OCI-LY1 (cell line): Measurements from ENCODE around the gene MEMO1.

Experiments
- H2AFZ ChIP-seq: fragments of 200-600 bp; sonication (generic), shearing (Covaris generic); 2 replicates; pipeline ENCODE4 v1.6.0; 2014; ENCODE audit warnings: antibody characterized with exemption, mild to moderate bottlenecking, low read length
- H3F3A ChIP-seq: fragments of 200-600 bp; sonication (generic), shearing (Covaris generic); 2 replicates; pipeline ENCODE4 v1.6.0; 2014; ENCODE audit warnings: mild to moderate bottlenecking, antibody characterized with exemption, low read length, moderate library complexity; ENCODE audit not compliant: insufficient read depth
- H3K27ac ChIP-seq: fragments of 200-600 bp; sonication (generic); 2 replicates; pipeline ENCODE4 v1.5.1; 2014; ENCODE audit warnings: low read length, mixed run types, mild to moderate bottlenecking, low read depth; ENCODE audit not compliant: poor library complexity, severe bottlenecking
- H3K27me3 ChIP-seq: fragments of 200-600 bp; sonication (generic); 2 replicates; pipeline ENCODE4 v1.6.0; 2014; ENCODE audit warnings: antibody characterized with exemption, mild to moderate bottlenecking, low read length, moderate library complexity; ENCODE audit not compliant: insufficient read depth
- H3K36me3 ChIP-seq: fragments of 200-600 bp; sonication (generic); 2 replicates; pipeline ENCODE4 v1.6.1; 2014; ENCODE audit warnings: mild to moderate bottlenecking, antibody characterized with exemption, low read length, moderate library complexity, mixed read lengths; ENCODE audit not compliant: insufficient read depth
- H3K4me1 ChIP-seq: fragments of 200-600 bp; sonication (generic); 2 replicates; pipeline ENCODE4 v1.5.1; 2014; ENCODE audit warnings: mild to moderate bottlenecking, low read length, moderate library complexity; ENCODE audit not compliant: insufficient read depth, severe bottlenecking
- H3K4me2 ChIP-seq: fragments of 200-600 bp; sonication (generic), shearing (Covaris generic); 2 replicates; pipeline ENCODE4 v1.6.1; 2014; ENCODE audit warnings: low read length
- H3K4me3 ChIP-seq: fragments of 200-600 bp; sonication (generic); 2 replicates; pipeline ENCODE4 v1.5.1; 2014; ENCODE audit warnings: low read length, low read depth, mild to moderate bottlenecking, mixed read lengths; ENCODE audit not compliant: poor library complexity, severe bottlenecking
- H3K79me2 ChIP-seq: fragments of 200-600 bp; shearing (Covaris generic); 2 replicates; pipeline ENCODE4 v1.6.1; 2016; ENCODE audit warnings: mixed run types, low read length, mixed read lengths; ENCODE audit not compliant: insufficient read depth
- H3K9ac ChIP-seq: fragments of 200-600 bp; sonication (generic), shearing (Covaris generic); 2 replicates; pipeline ENCODE4 v1.6.1; 2014; ENCODE audit warnings: mild to moderate bottlenecking, low read length, mixed read lengths
- H3K9me2 ChIP-seq: fragments of 200-600 bp; sonication (generic), shearing (Covaris generic); 2 replicates; pipeline ENCODE4 v1.6.1; 2014; ENCODE audit warnings: low read depth, mild to moderate bottlenecking, low read length, mixed read lengths
- H3K9me3 ChIP-seq: fragments of 200-600 bp; shearing (Covaris generic); 2 replicates; pipeline ENCODE4 v1.6.1; 2014; ENCODE audit warnings: low read length, mixed read lengths
- H4K20me1 ChIP-seq: fragments of 200-600 bp; sonication (generic), shearing (Covaris generic); 2 replicates; pipeline ENCODE4 v1.6.0; 2016; ENCODE audit warnings: mild to moderate bottlenecking, low read length; ENCODE audit not compliant: insufficient read depth
- CTCF ChIP-seq: fragments of 200-600 bp; sonication (generic), shearing (Covaris generic); IDR thresholded peaks from 2 replicates; pipeline ENCODE4 v1.5.1; 2017; ENCODE audit warnings: mild to moderate bottlenecking, antibody characterized with exemption, low read length, moderate library complexity, mixed read lengths
- EZH2 ChIP-seq: fragments of 200-600 bp; sonication (generic), shearing (Covaris generic); IDR thresholded peaks from 2 replicates; pipeline ENCODE4 v1.8.0; 2017; ENCODE audit warnings: borderline replicate concordance, mixed run types, mild to moderate bottlenecking, antibody characterized with exemption, low read length, moderate library complexity, mixed read lengths

Gene MEMO1

GRCh38 chr2:31950946-31951562 lies 59.8 kb downstream of the MEMO1 start:
- Histone ChIP-seq H3K9ac (no peak overlapping the region), H3K4me1 (peaks cover 5% of the 10 kb centered on the region), H3K27ac (no peak overlapping the region), H2AFZ (no peak overlapping the region), H3K36me3 (0 out of 2 replicates have a peak, but pooled peaks cover 7% of the 10 kb centered on the region), H3K4me2 (no peak overlapping the region), H3K79me2 (peaks cover 80% of the 10 kb centered on the region), H3K9me3 (no peaks in the 10 kb centered on the region), H3K27me3 (no peaks in the 10 kb centered on the region), H3K9me2 (no peaks in the 10 kb centered on the region), H3K4me3 (no peak overlapping the region), H4K20me1 (no peaks in the 10 kb centered on the region), H3F3A (no peaks in the 10 kb centered on the region)
- TF ChIP-seq CTCF (no peak), EZH2 (no peak)

GRCh38 chr2:31947871-31948270 lies 62.9 kb downstream of the MEMO1 start:
- Histone ChIP-seq H3K27me3 (no peaks in the 10 kb centered on the region), H3K4me1 (peaks cover 5% of the 10 kb centered on the region), H4K20me1 (no peaks in the 10 kb centered on the region), H3K79me2 (peaks cover 82% of the 10 kb centered on the region), H3F3A (no peaks in the 10 kb centered on the region), H3K4me2 (no peak overlapping the region), H3K9ac (no peak overlapping the region), H3K4me3 (no peak overlapping the region), H3K9me2 (no peaks in the 10 kb centered on the region), H3K27ac (no peak overlapping the region), H2AFZ (no peak overlapping the region), H3K36me3 (peaks cover 6% of the 10 kb centered on the region; the same call in 1 of the 2 replicates), H3K9me3 (no peaks in the 10 kb centered on the region)
- no peak for TF ChIP-seq CTCF
- TF ChIP-seq EZH2 = no peak

GRCh38 chr2:31946838-31947237 lies 64.0 kb downstream of the MEMO1 start:
- Histone ChIP-seq H3K9me2 (no peaks in the 10 kb centered on the region), H3K4me2 (no peak overlapping the region), H3K9me3 (no peaks in the 10 kb centered on the region), H3K9ac (no peak overlapping the region), H2AFZ (no peak overlapping the region), H3K36me3 (peaks cover 14% of the 10 kb centered on the region; the same call in 1 of the 2 replicates), H3K4me1 (peaks cover 5% of the 10 kb centered on the region), H3F3A (no peaks in the 10 kb centered on the region), H3K27ac (no peak overlapping the region), H3K4me3 (no peak overlapping the region), H4K20me1 (no peaks in the 10 kb centered on the region), H3K79me2 (peaks cover 72% of the 10 kb centered on the region), H3K27me3 (no peaks in the 10 kb centered on the region)
- TF ChIP-seq CTCF (no peak), EZH2 (no peak)
